CD14-positive monocyte (primary cell): Measurements from ENCODE around the gene GRID1. TPM values are rescaled to one million over a fixed set of nuclear protein-coding genes. Genes with fewer than 3 reads are reported as not detected.

ENCODE experiments used
- DNase-seq, 3 donors: peaks; one replicate each; pipeline ENCODE4 v3.0.0-alpha.2; 2011 to 2022
- H2AFZ ChIP-seq: 2 replicates; pipeline ENCODE4 v1.6.0; 2012; ENCODE audit warnings: mild to moderate bottlenecking, low read depth, low read length, inconsistent platforms; ENCODE audit not compliant: insufficient read depth, poor library complexity, severe bottlenecking
- H3K27ac ChIP-seq, 2 donors: 1 replicate in 1 of 2; 2 replicates in 1 of 2; pipeline ENCODE4 v1.5.1; 2012 to 2013; ENCODE audit warnings: low read length in 2 of 2, control low read depth in 1 of 2, inconsistent platforms in 1 of 2, low read depth in 1 of 2, mild to moderate bottlenecking in 1 of 2
- H3K27me3 ChIP-seq, 2 donors: one replicate each; pipeline versions ENCODE4 v1.6.0 to v1.6.1; 2011 to 2013; ENCODE audit warnings: low read length in 2 of 2; ENCODE audit not compliant: control insufficient read depth in 2 of 2, insufficient read depth in 2 of 2
- H3K36me3 ChIP-seq, 2 donors: replicated peaks in 1 of 2; 1 replicate in 1 of 2; 2 replicates in 1 of 2; pipeline versions ENCODE4 v1.5.1 to v1.6.1; 2012 to 2013; ENCODE audit warnings: low read length in 2 of 2, control low read depth in 1 of 2, inconsistent platforms in 1 of 2, mild to moderate bottlenecking in 1 of 2; ENCODE audit not compliant: insufficient read depth in 2 of 2, control insufficient read depth in 1 of 2
- H3K4me1 ChIP-seq, 2 donors: 1 replicate in 1 of 2; 2 replicates in 1 of 2; pipeline versions ENCODE4 v1.5.1 to v1.6.1; 2012 to 2013; ENCODE audit warnings: low read length in 2 of 2, control low read depth in 1 of 2, inconsistent platforms in 1 of 2, mild to moderate bottlenecking in 1 of 2, moderate library complexity in 1 of 2; ENCODE audit not compliant: insufficient read depth in 2 of 2, control insufficient read depth in 1 of 2
- H3K4me2 ChIP-seq: replicated peaks from 2 replicates; pipeline ENCODE3; 2012; ENCODE audit warnings: low read length, moderate library complexity, mild to moderate bottlenecking; ENCODE audit not compliant: poor library complexity, severe bottlenecking; ENCODE audit errors: extremely low read depth
- H3K4me3 ChIP-seq, 3 experiments: fragments of 200-600 bp in 1 of 3; sonication (generic) in 1 of 3; replicated peaks in 1 of 3; 1 replicate in 2 of 3; 2 replicates in 1 of 3; pipeline ENCODE4 v1.5.1; 2011 to 2013; ENCODE audit warnings: low read length in 3 of 3, mild to moderate bottlenecking in 3 of 3, control low read depth in 2 of 3, low read depth in 2 of 3, inconsistent platforms in 1 of 3, moderate library complexity in 1 of 3
- H3K79me2 ChIP-seq: 2 replicates; pipeline ENCODE4 v1.6.0; 2012; ENCODE audit warnings: mild to moderate bottlenecking, control low read depth, inconsistent platforms, low read length, moderate library complexity; ENCODE audit not compliant: insufficient read depth
- H3K9ac ChIP-seq: 2 replicates; pipeline ENCODE4 v1.6.0; 2017; ENCODE audit warnings: low read length, mild to moderate bottlenecking; ENCODE audit not compliant: insufficient read depth, poor library complexity, severe bottlenecking
- H3K9me3 ChIP-seq, 2 donors: replicated peaks in 1 of 2; 1 replicate in 1 of 2; 2 replicates in 1 of 2; pipeline versions ENCODE4 v1.5.1 to v1.6.1; 2012 to 2013; ENCODE audit warnings: low read length in 2 of 2, control low read depth in 1 of 2; ENCODE audit not compliant: control insufficient read depth in 1 of 2, insufficient read depth in 1 of 2
- H4K20me1 ChIP-seq: 2 replicates; pipeline ENCODE4 v1.6.0; 2012; ENCODE audit warnings: mild to moderate bottlenecking, low read length, control low read depth, moderate library complexity; ENCODE audit not compliant: insufficient read depth
- H3K27ac Mint-ChIP-seq, 7 donors: one replicate each; pipeline ENCODE4 v1.8.0; 2020; ENCODE audit warnings: mild to moderate bottlenecking in 7 of 7, mixed read lengths in 7 of 7, moderate library complexity in 6 of 7, inconsistent platforms in 2 of 7
- H3K27me3 Mint-ChIP-seq, 3 donors: one replicate each; pipeline ENCODE4 v1.8.0; 2021 to 2022; ENCODE audit warnings: low read depth in 3 of 3, mild to moderate bottlenecking in 3 of 3, mixed read lengths in 3 of 3, moderate library complexity in 3 of 3, inconsistent platforms in 1 of 3
- H3K36me3 Mint-ChIP-seq, 2 donors: one replicate each; pipeline ENCODE4 v1.8.0; 2020; ENCODE audit warnings: mixed read lengths in 2 of 2, inconsistent platforms in 1 of 2, mild to moderate bottlenecking in 1 of 2
- H3K4me1 Mint-ChIP-seq: one replicate; pipeline ENCODE4 v1.8.0; 2020; ENCODE audit warnings: mild to moderate bottlenecking, mixed read lengths
- H3K4me3 Mint-ChIP-seq, 2 donors: one replicate each; pipeline ENCODE4 v1.8.0; 2020; ENCODE audit warnings: mild to moderate bottlenecking in 2 of 2, mixed read lengths in 2 of 2, moderate library complexity in 1 of 2
- H3K9me3 Mint-ChIP-seq, 7 donors: one replicate each; pipeline ENCODE4 v1.8.0; 2020 to 2022; ENCODE audit warnings: mixed read lengths in 7 of 7, mild to moderate bottlenecking in 6 of 7, moderate library complexity in 6 of 7, inconsistent platforms in 2 of 7
- CTCF ChIP-seq: fragments of 200-600 bp; IDR thresholded peaks from one replicate; pipeline ENCODE4 v1.8.0; 2022; ENCODE audit warnings: antibody characterized with exemption, mild to moderate bottlenecking
- WGBS: methylation state at CpG from one replicate; pipeline ENCODE4 v1.1.5; 2013; ENCODE audit warnings: missing lambda C conversion rate; ENCODE audit not compliant: insufficient coverage; 5-methylcytosine and 5-hydroxymethylcytosine counted together
- intact Hi-C, 2 donors: fragments of 100-400 bp; cut with micrococcal nuclease; formaldehyde crosslinking; loops; one replicate each; pipeline versions ENCODE4 v1.15.0 to v1.15.1; 2023
- polyA plus RNA-seq, 3 donors: library from polyadenylated mRNA; depleted of rRNA in 1 of 3; unstranded in 2 of 3; stranded (reverse) in 1 of 3; fragments of 300-500 nt in 2 of 3; fragments of >200 nt in 1 of 3; fragmentation: Illumina TruSeq in 2 of 3; gene quantifications; 1 replicate in 2 of 3; 2 replicates in 1 of 3; pipeline ENCODE4 v1.2.3, GENCODE V29; 2012 to 2021

The GRID1 gene
- polyA plus RNA-seq, 3 donors: not detected

- H2AFZ ChIP-seq: no peak overlapping the region
- H3K4me3 ChIP-seq: no peak overlapping the region
- DNase-seq: no peak
- no peaks in the 10 kb centered on the region for H3K27me3 ChIP-seq
- 14% methylated on average over 1 of the region's 2 CpGs for WGBS
- no peaks in the 10 kb centered on the region for H3K36me3 Mint-ChIP-seq
- H3K36me3 ChIP-seq: no peaks in the 10 kb centered on the region
- H3K27me3 Mint-ChIP-seq: peaks cover 0 to 7% (median 2%) of the 10 kb centered on the region in 3 donors
- no peaks in the 10 kb centered on the region for H3K9me3 ChIP-seq
- H3K4me3 Mint-ChIP-seq: no peak overlapping the region
- no peaks in the 10 kb centered on the region for H3K4me1 Mint-ChIP-seq
- H3K9me3 Mint-ChIP-seq: peaks cover 0 to 2% (median 0%) of the 10 kb centered on the region in 7 donors
- no peak overlapping the region for H3K27ac ChIP-seq
- no peak overlapping the region for H3K4me2 ChIP-seq
- H3K4me1 ChIP-seq: no peaks in the 10 kb centered on the region
- intact Hi-C loops: no loop called here
- H3K9ac ChIP-seq: no peak overlapping the region
- H3K27ac Mint-ChIP-seq: no peak overlapping the region
- no peaks in the 10 kb centered on the region for H3K79me2 ChIP-seq
- TF ChIP-seq CTCF: no peak
- no peaks in the 10 kb centered on the region for H4K20me1 ChIP-seq
Measured at GRCh38 chr10:86162036-86162435, 204.6 kb downstream of the GRID1 start.

- Histone ChIP-seq H3K27ac (no peak overlapping the region), H3K36me3 (no peaks in the 10 kb centered on the region), H3K4me1 (no peaks in the 10 kb centered on the region), H4K20me1 (no peaks in the 10 kb centered on the region), H3K9ac (no peak overlapping the region), H3K4me2 (no peak overlapping the region), H3K9me3 (no peaks in the 10 kb centered on the region), H3K27me3 (no peaks in the 10 kb centered on the region), H3K79me2 (no peaks in the 10 kb centered on the region), H2AFZ (no peak overlapping the region), H3K4me3 (no peak overlapping the region)
- Mint-ChIP-seq H3K4me1 (no peaks in the 10 kb centered on the region), H3K4me3 (no peak overlapping the region), H3K27ac (no peak overlapping the region), H3K27me3 (peaks cover 0 to 7% (median 2%) of the 10 kb centered on the region in 3 donors), H3K36me3 (no peaks in the 10 kb centered on the region), H3K9me3 (peaks cover 0 to 2% (median 0%) of the 10 kb centered on the region in 7 donors)
- WGBS: 91% methylated on average over 1 of the region's 8 CpGs
- no peak for TF ChIP-seq CTCF
- DNase-seq: no peak
- intact Hi-C loops: no loop called here
Measured at GRCh38 chr10:86160890-86161585, 205.6 kb downstream of the GRID1 start.
